Panc1 (cell line): ENCODE measurements around the gene NUP93. TPM values are rescaled to one million over a fixed set of nuclear protein-coding genes. Genes with fewer than 3 reads are reported as not detected.

ENCODE experiments used
- ATAC-seq: fragments of 200-7000 bp; cut with Tn5 transposase; 2 replicates; pipeline ENCODE4 v1.9.1; 2020; ENCODE audit warnings: mild to moderate bottlenecking, moderate library complexity
- BruUV-seq: library from RNA; stranded (reverse); fragments of 400-500 nt; replicated peaks from 2 replicates; lab custom pipeline; 2021; lab: Mats Ljungman, UMichigan
- CTCF ChIA-PET: fragments of 300-600 bp; sonication (Branson Sonifier 250); formaldehyde crosslinking; loops from one replicate; lab custom pipeline; 2022; ENCODE audit warnings: antibody characterized with exemption; lab: Charles Lee
- POLR2A ChIA-PET: fragments of 300-600 bp; sonication (Branson Sonifier 250); formaldehyde crosslinking; loops from one replicate; lab custom pipeline; 2022; ENCODE audit warnings: antibody characterized with exemption; lab: Charles Lee
- DNase-seq: peaks from one replicate; pipeline ENCODE4 v3.0.0-alpha.2; 2010; ENCODE audit warnings: low read depth, low spot score
- H3K27ac ChIP-seq: 2 replicates; pipeline ENCODE4 v1.5.1; 2011; ENCODE audit warnings: mild to moderate bottlenecking, low read length, inconsistent platforms
- H3K27me3 ChIP-seq: fragments of 200-500 bp; sonication (Bioruptor generic); 2 replicates; pipeline ENCODE4 v1.6.0; 2014; ENCODE audit warnings: low read length, inconsistent platforms; ENCODE audit not compliant: control insufficient read depth, insufficient read depth
- H3K36me3 ChIP-seq: fragments of 200-500 bp; sonication (Bioruptor generic); 2 replicates; pipeline ENCODE4 v1.5.1; 2014; ENCODE audit warnings: inconsistent platforms, mild to moderate bottlenecking, low read length, moderate library complexity; ENCODE audit not compliant: control insufficient read depth, insufficient read depth
- H3K4me1 ChIP-seq: 2 replicates; pipeline ENCODE4 v1.5.1; 2011; ENCODE audit warnings: inconsistent platforms, mild to moderate bottlenecking, low read length, moderate library complexity; ENCODE audit not compliant: control insufficient read depth, insufficient read depth
- H3K4me3 ChIP-seq, 2 experiments: 2 replicates each; pipeline ENCODE4 v1.5.1; 2011 to 2012; ENCODE audit warnings: low read depth in 2 of 2, low read length in 2 of 2, mild to moderate bottlenecking in 2 of 2, inconsistent platforms in 1 of 2, moderate library complexity in 1 of 2
- H3K9me3 ChIP-seq: fragments of 200-500 bp; sonication (Bioruptor generic); 2 replicates; pipeline ENCODE4 v1.5.1; 2014; ENCODE audit warnings: low read depth, mild to moderate bottlenecking, inconsistent platforms, low read length, moderate library complexity; ENCODE audit not compliant: control insufficient read depth, insufficient read depth
- CTCF ChIP-seq: fragments of 450-650 bp; IDR thresholded peaks from 2 replicates; pipeline ENCODE4 v1.5.1; 2017; ENCODE audit warnings: mild to moderate bottlenecking
- POLR2AphosphoS5 ChIP-seq: IDR thresholded peaks from 2 replicates; pipeline ENCODE4 v1.6.1; 2012; ENCODE audit warnings: mild to moderate bottlenecking, low read depth, low read length, moderate library complexity
- REST ChIP-seq, 2 experiments: IDR thresholded peaks; 2 replicates each; pipeline ENCODE4 v1.6.1; 2011 to 2012; ENCODE audit warnings: low read depth in 2 of 2, control low read depth in 1 of 2, low read length in 1 of 2, mild to moderate bottlenecking in 1 of 2, moderate library complexity in 1 of 2; ENCODE audit not compliant: insufficient read depth in 1 of 2
- SIN3A ChIP-seq: IDR thresholded peaks from 2 replicates; pipeline ENCODE4 v1.6.1; 2012; ENCODE audit warnings: low read depth, mild to moderate bottlenecking, low read length, moderate library complexity, borderline replicate concordance; ENCODE audit not compliant: insufficient read depth
- TCF7L2 ChIP-seq: IDR thresholded peaks from 2 replicates; pipeline ENCODE4 v1.6.1; 2011; ENCODE audit warnings: mild to moderate bottlenecking, low read depth, low read length, inconsistent platforms
- in situ Hi-C: cut with HindIII; loops from 2 replicates; pipeline ENCODE4 v1.10.0; 2016; ENCODE audit warnings: low sequenced_read_pairs, low pct_unique_long_range_greater_than_20kb
- intact Hi-C: fragments of 100-400 bp; cut with micrococcal nuclease; formaldehyde crosslinking; loops from one replicate; pipeline ENCODE4 v1.10.0; 2022; ENCODE audit not compliant: unreplicated experiment
- total RNA-seq: library from RNA; stranded (reverse); gene quantifications from one replicate; pipeline ENCODE4 v1.2.1, GENCODE V29; 2021; ENCODE audit not compliant: unreplicated experiment

The NUP93 gene
- total RNA-seq, 1 experiment from 2014 or later, result 88.5 TPM

- Histone ChIP-seq H3K4me3 (no peak overlapping the region), H3K4me1 (no peaks in the 10 kb centered on the region), H3K9me3 (no peaks in the 10 kb centered on the region), H3K27me3 (no peaks in the 10 kb centered on the region), H3K27ac (no peak overlapping the region), H3K36me3 (peaks cover 7% of the 10 kb centered on the region)
- no peak for ATAC-seq
- in situ Hi-C loops, result no loop called here
- ChIA-PET CTCF (no interaction called here), POLR2A (no interaction called here)
- TF ChIP-seq CTCF (no peak), TCF7L2 (no peak), POLR2AphosphoS5 (no peak), REST (IDR thresholded peaks at IDR 0.05; ENCODE audit: insufficient read depth in 1 of 2, low read depth in 2 of 2, low read length in 1 of 2) (no peak)
- DNase-seq, result no peak
- BruUV-seq, result no TSS peak
- intact Hi-C loops, result no loop called here
Measured at GRCh38 chr16:56832768-56833167, 102.8 kb downstream of the NUP93 start.

GRCh38 chr16:56833243-56833970 lies 103.5 kb downstream of the NUP93 start:
- Histone ChIP-seq H3K36me3 (peaks cover 7% of the 10 kb centered on the region), H3K27me3 (no peaks in the 10 kb centered on the region), H3K4me1 (no peaks in the 10 kb centered on the region), H3K4me3 (no peak overlapping the region), H3K27ac (no peak overlapping the region), H3K9me3 (no peaks in the 10 kb centered on the region)
- ATAC-seq (no peak), DNase-seq (no peak)
- POLR2A ChIA-PET, result no interaction called here
- TF ChIP-seq REST (IDR thresholded peaks at IDR 0.05; ENCODE audit: insufficient read depth in 1 of 2, low read depth in 2 of 2, low read length in 1 of 2) (no peak), CTCF (no peak), POLR2AphosphoS5 (no peak), TCF7L2 (no peak), SIN3A (no peak)
- BruUV-seq, result no TSS peak
- CTCF ChIA-PET, result no interaction called here
- in situ Hi-C loops (no loop called here), intact Hi-C loops (no loop called here)
